ENCODE measurements around the gene ZNRD2. TPM values are rescaled to one million over a fixed set of nuclear protein-coding genes. Genes with fewer than 3 reads are reported as not detected.
A peak's percentile ranks its signal among the peaks of the same experiment; 100 is the strongest.

Gene ZNRD2
- total RNA-seq, 1 experiment from 2014 or later = 70.9 TPM

GRCh38 chr11:65584106-65584505 lies 13.8 kb downstream of the ZNRD2 start (continued):
- no peak for TF ChIP-seq HMGXB4 (CRISPR knock-in tag; IDR thresholded peaks at IDR 0.05)
- no peak for TF ChIP-seq PRDM15 (CRISPR knock-in tag; IDR thresholded peaks at IDR 0.05)
- TF ChIP-seq SOX15 (CRISPR knock-in tag; IDR thresholded peaks at IDR 0.05) = no peak

- ATAC-seq (peak; percentile 6; the same call in 1 of the 2 replicates), DNase-seq (ENCODE audit: low spot score) (peak; percentile 63)
- ChIA-PET POLR2A (interaction anchor here (0.6 to 1.5 kb wide), 4 partner anchors 15 to 33 kb away, joined by 3 read pairs; partner anchors contain the start of gene ZNRD2), CTCF (interaction anchor here (0.5 to 13.8 kb wide), 11 partner anchors 9 to 510 kb away, joined by 3 to 311 read pairs (median 4); partner anchors contain the start of genes EHBP1L1, FAM89B, MAP3K11 and PCNX3)
- Mint-ChIP-seq H3K4me3 (0 out of 2 replicates have a peak overlapping the region, but pooled peaks have one; percentile 39), H3K4me1 (peaks cover 23% of the 10 kb centered on the region), H3K27me3 (ENCODE audit: low read depth) (peaks cover 66% of the 10 kb centered on the region), H3K27ac (no peak overlapping the region), H3K36me3 (no peaks in the 10 kb centered on the region), H3K9me3 (no peaks in the 10 kb centered on the region)
- TF ChIP-seq RELA (CRISPR knock-in tag; IDR thresholded peaks at IDR 0.05; ENCODE audit: borderline replicate concordance) (no peak), FOXK1 (CRISPR knock-in tag; IDR thresholded peaks at IDR 0.05) (peak; percentile 32; the same call in 1 of the 2 replicates)
Measured at GRCh38 chr11:65584723-65585171, 14.5 kb downstream of the ZNRD2 start.

- POLR2A ChIA-PET = interaction anchor here (0.6 to 1.7 kb wide), 7 partner anchors 10 to 32 kb away, joined by 3 to 6 read pairs (median 3); partner anchors contain the start of genes EHBP1L1, FAM89B and ZNRD2
- TF ChIP-seq MYBL2 (CRISPR knock-in tag; IDR thresholded peaks at IDR 0.05) (no peak), E2F4 (CRISPR knock-in tag; IDR thresholded peaks at IDR 0.05; ENCODE audit: borderline replicate concordance, low read depth) (no peak), ZBTB21 (CRISPR knock-in tag; IDR thresholded peaks at IDR 0.05; ENCODE audit: borderline replicate concordance) (no peak), ZNF671 (CRISPR knock-in tag; IDR thresholded peaks at IDR 0.05) (no peak), CREM (CRISPR knock-in tag; IDR thresholded peaks at IDR 0.05) (no peak), HMGXB4 (CRISPR knock-in tag; IDR thresholded peaks at IDR 0.05) (no peak), CREB1 (CRISPR knock-in tag; IDR thresholded peaks at IDR 0.05) (no peak), TCF7 (CRISPR knock-in tag; IDR thresholded peaks at IDR 0.05; ENCODE audit: low read depth) (no peak), STAT6 (CRISPR knock-in tag; conservative IDR thresholded peaks at IDR 0.05; ENCODE audit: low read depth) (no peak)
- TF ChIP-seq, protein P1, sequence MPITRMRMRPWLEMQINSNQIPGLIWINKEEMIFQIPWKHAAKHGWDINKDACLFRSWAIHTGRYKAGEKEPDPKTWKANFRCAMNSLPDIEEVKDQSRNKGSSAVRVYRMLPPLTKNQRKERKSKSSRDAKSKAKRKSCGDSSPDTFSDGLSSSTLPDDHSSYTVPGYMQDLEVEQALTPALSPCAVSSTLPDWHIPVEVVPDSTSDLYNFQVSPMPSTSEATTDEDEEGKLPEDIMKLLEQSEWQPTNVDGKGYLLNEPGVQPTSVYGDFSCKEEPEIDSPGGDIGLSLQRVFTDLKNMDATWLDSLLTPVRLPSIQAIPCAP (CRISPR knock-in tag; IDR thresholded peaks at IDR 0.05) = no peak
- Mint-ChIP-seq H3K9me3 (no peaks in the 10 kb centered on the region), H3K27ac (0 out of 2 replicates have a peak overlapping the region, but pooled peaks have one; percentile 25), H3K4me1 (peaks cover 26% of the 10 kb centered on the region), H3K4me3 (peak overlapping the region; percentile 29), H3K36me3 (no peaks in the 10 kb centered on the region), H3K27me3 (ENCODE audit: low read depth) (peaks cover 75% of the 10 kb centered on the region)
- CTCF ChIA-PET = interaction anchor here (0.5 to 13.8 kb wide), 14 partner anchors 8 to 511 kb away, joined by 3 to 311 read pairs (median 4); partner anchors contain the start of genes EHBP1L1, FAM89B, MAP3K11 and PCNX3
- ATAC-seq (no peak), DNase-seq (ENCODE audit: low spot score) (no peak)
Measured at GRCh38 chr11:65585396-65586246, 15.3 kb downstream of the ZNRD2 start.
